ENCODE results near the gene SEC24D. TPM values are rescaled to one million over a fixed set of nuclear protein-coding genes. Genes with fewer than 3 reads are reported as not detected.

The SEC24D gene
- total RNA-seq, 1 donor from 2014 or later: 48.5 TPM

DNA sequence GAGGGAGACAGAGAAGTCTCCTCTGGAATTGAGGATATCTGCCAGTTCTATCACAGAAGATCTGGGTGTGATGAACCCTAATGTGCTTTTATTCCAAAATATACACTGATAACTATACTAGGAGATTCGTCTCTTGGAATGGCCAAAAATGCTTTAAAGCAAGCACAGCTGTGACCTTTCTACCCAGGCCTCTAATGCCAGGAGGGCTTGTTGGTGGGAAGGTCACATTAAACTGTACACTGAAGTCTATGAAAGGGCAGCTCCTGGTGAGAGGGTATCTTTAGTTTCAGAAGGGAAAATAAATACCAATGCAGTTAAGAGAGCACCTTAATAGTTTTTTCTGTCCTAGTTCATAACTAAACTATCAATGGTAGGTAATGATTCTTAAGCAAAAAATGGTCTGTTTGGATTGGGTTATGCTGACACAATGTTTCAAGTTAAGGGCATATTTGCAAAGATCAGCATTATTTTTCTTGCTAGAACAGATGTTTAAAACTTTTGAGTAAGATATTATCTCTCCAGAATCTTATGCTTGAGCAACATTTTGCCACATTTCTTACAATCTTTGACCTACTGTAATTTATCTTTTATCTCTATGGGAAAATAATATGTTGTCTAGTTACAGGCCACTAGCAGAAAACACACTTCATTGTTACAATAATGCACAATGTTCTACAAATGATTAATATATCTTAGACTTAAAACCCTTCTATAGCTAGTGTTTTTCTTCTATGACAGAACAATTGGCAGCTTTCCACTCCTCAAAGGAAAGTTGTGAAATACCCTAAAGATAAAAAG, 59.6 kb downstream of the SEC24D start:
- H3K27me3 ChIP-seq (ENCODE audit: control insufficient read depth, insufficient read depth, low read length): no peaks in the 10 kb centered on the region
- no peak overlapping the region for H3K4me3 ChIP-seq (ENCODE audit: low read depth, low read length)
- TF ChIP-seq, protein P1, sequence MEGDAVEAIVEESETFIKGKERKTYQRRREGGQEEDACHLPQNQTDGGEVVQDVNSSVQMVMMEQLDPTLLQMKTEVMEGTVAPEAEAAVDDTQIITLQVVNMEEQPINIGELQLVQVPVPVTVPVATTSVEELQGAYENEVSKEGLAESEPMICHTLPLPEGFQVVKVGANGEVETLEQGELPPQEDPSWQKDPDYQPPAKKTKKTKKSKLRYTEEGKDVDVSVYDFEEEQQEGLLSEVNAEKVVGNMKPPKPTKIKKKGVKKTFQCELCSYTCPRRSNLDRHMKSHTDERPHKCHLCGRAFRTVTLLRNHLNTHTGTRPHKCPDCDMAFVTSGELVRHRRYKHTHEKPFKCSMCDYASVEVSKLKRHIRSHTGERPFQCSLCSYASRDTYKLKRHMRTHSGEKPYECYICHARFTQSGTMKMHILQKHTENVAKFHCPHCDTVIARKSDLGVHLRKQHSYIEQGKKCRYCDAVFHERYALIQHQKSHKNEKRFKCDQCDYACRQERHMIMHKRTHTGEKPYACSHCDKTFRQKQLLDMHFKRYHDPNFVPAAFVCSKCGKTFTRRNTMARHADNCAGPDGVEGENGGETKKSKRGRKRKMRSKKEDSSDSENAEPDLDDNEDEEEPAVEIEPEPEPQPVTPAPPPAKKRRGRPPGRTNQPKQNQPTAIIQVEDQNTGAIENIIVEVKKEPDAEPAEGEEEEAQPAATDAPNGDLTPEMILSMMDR (IDR thresholded peaks at IDR 0.05; ENCODE audit: insufficient read depth, low read length, poor library complexity, severe bottlenecking): no peak
- DNase-seq (ENCODE audit: low read depth): no peak
- H3K36me3 ChIP-seq (ENCODE audit: control insufficient read depth, insufficient read depth, low read length): no peaks in the 10 kb centered on the region

DNA sequence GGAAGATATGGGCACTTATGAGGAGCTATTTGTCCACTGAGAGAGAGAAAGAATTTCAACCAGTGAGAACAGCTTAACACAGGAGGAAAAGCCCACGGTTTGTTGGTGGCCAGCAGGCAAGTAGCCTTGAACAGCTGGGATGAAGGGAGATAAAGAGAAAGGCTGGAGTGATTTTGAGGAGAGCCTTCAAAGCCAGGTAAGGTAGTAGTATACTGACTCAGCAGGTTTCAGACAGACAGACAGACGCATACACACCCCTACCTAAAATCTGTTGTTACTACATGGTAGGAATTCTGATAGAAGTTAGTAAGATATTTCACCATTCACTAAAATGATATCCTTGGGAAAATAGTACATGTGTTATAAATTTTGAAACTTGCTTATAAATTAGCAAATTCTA, 60.5 kb downstream of the SEC24D start:
- Histone ChIP-seq H3K27me3 (ENCODE audit: control insufficient read depth, insufficient read depth, low read length) (no peaks in the 10 kb centered on the region), H3K36me3 (ENCODE audit: control insufficient read depth, insufficient read depth, low read length) (no peaks in the 10 kb centered on the region), H3K4me3 (ENCODE audit: low read depth, low read length) (no peak overlapping the region)
- TF ChIP-seq, protein P1 (IDR thresholded peaks at IDR 0.05; ENCODE audit: insufficient read depth, low read length, poor library complexity, severe bottlenecking): no peak
- no peak for DNase-seq (ENCODE audit: low read depth)

DNA sequence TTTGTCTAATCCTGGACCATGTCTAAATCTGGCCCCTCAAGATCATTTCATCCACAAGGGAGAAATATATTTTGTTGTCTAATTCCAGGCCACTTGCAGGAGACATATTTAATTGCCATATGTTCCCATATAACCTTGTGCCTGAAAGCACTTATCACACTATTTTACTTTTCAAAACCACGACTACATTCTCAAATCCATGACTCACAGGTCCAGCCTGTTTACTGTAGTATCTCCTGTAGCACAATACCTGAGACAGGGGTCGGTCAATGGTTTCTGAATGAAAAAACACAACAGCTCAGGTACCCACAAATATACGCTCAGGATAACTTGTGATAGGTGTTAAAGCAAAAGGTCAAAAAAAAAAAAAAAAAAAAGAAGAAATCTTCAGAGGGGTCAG, 60.9 kb downstream of the SEC24D start:
- Histone ChIP-seq H3K4me3 (ENCODE audit: low read depth, low read length) (no peak overlapping the region), H3K36me3 (ENCODE audit: control insufficient read depth, insufficient read depth, low read length) (no peaks in the 10 kb centered on the region), H3K27me3 (ENCODE audit: control insufficient read depth, insufficient read depth, low read length) (no peaks in the 10 kb centered on the region)
- TF ChIP-seq, protein P1 (IDR thresholded peaks at IDR 0.05; ENCODE audit: insufficient read depth, low read length, poor library complexity, severe bottlenecking): no peak
- DNase-seq (ENCODE audit: low read depth): peak; percentile 19

DNA sequence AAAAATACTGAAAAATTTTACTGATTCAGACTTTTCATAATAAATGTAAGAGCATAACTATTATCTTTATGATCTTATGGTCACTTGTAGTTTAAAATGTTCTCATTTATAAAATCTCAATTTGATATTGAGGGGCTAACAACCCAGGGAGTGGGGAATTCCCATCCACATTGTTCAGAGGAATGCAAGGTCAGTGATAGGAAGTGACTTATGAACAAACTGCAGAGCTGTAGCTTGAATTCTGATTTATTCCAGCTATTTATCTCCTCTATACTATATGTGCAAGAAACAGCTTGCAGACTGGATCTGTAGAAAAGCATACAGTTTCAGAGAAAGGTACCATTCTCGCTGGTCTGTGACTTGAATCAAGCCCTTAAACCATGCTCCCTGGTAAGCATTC, 61.6 kb downstream of the SEC24D start:
- Histone ChIP-seq H3K4me3 (ENCODE audit: low read depth, low read length) (no peak overlapping the region), H3K36me3 (ENCODE audit: control insufficient read depth, insufficient read depth, low read length) (no peaks in the 10 kb centered on the region), H3K27me3 (ENCODE audit: control insufficient read depth, insufficient read depth, low read length) (no peaks in the 10 kb centered on the region)
- TF ChIP-seq, protein P1 (IDR thresholded peaks at IDR 0.05; ENCODE audit: insufficient read depth, low read length, poor library complexity, severe bottlenecking): no peak
- no peak for DNase-seq (ENCODE audit: low read depth)

DNA sequence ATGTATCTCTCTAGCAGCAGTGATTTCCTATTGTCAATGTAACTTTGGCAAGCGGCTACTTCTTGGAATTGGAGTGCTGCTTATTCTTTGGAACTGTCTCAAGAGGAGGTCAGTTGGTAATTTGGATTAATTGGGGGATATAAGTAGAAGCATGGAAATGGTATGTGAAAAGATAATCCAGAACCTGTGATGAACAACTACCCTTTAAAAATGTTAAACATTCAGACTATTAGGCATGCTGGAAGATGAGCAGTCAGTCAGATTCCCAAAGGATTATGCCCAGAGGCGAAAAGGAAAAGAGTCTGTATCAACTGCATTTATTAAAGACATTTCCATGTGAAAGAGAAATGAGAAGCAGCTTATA, 62.5 kb downstream of the SEC24D start:
- TF ChIP-seq, protein P1 (IDR thresholded peaks at IDR 0.05; ENCODE audit: insufficient read depth, low read length, poor library complexity, severe bottlenecking): no peak
- Histone ChIP-seq H3K27me3 (ENCODE audit: control insufficient read depth, insufficient read depth, low read length) (no peaks in the 10 kb centered on the region), H3K4me3 (ENCODE audit: low read depth, low read length) (no peak overlapping the region), H3K36me3 (ENCODE audit: control insufficient read depth, insufficient read depth, low read length) (no peaks in the 10 kb centered on the region)
- no peak for DNase-seq (ENCODE audit: low read depth)

Data from kidney epithelial cell (primary cell).